Activated T-cell treated with anti-CD3 and anti-CD28 coated beads, Interleukin-2, amount 50 U/mL, for 24 hours (primary cell): Measurements from ENCODE around the gene CNTNAP3.
"Not testable (repeated sequence)": the region's sequence is repeated elsewhere in the genome, so short reads cannot be mapped to it uniquely, and the experiment has no call there.

Experiments used
- DNase-seq: peaks from one replicate; pipeline ENCODE4 v3.0.0-alpha.2; 2020
- H3K27ac Mint-ChIP-seq: 2 replicates; pipeline ENCODE4 v1.8.0; 2020; ENCODE audit warnings: mild to moderate bottlenecking, mixed read lengths
- H3K27me3 Mint-ChIP-seq: 2 replicates; pipeline ENCODE4 v1.8.0; 2020; ENCODE audit warnings: mixed read lengths
- H3K36me3 Mint-ChIP-seq: 2 replicates; pipeline ENCODE4 v1.8.0; 2020; ENCODE audit warnings: low read depth, mixed read lengths
- H3K4me1 Mint-ChIP-seq: 2 replicates; pipeline ENCODE4 v1.8.0; 2020; ENCODE audit warnings: low read depth, mixed read lengths
- H3K4me3 Mint-ChIP-seq: 2 replicates; pipeline ENCODE4 v1.8.0; 2020; ENCODE audit warnings: mild to moderate bottlenecking, moderate library complexity, mixed read lengths
- H3K9me3 Mint-ChIP-seq: 2 replicates; pipeline ENCODE4 v1.8.0; 2020; ENCODE audit warnings: mixed read lengths

Gene CNTNAP3

GRCh38 chr9:39287980-39288379 is at the start of gene CNTNAP3:
CNTNAP3 (minus strand) TSS chr9:39288167; CDS start chr9:39288064, 103 bp downstream.
- H3K9me3 Mint-ChIP-seq, H3K27me3 Mint-ChIP-seq, H3K4me3 Mint-ChIP-seq: not testable (repeated sequence)

GRCh38 chr9:39279995-39280394 is 8.0 kb downstream of the CNTNAP3 start:
- not testable (repeated sequence) for H3K27ac Mint-ChIP-seq, H3K4me3 Mint-ChIP-seq, H3K27me3 Mint-ChIP-seq, H3K4me1 Mint-ChIP-seq, DNase-seq, H3K9me3 Mint-ChIP-seq, H3K36me3 Mint-ChIP-seq

More at GRCh38 chr9:39287980-39288379, at the start of gene CNTNAP3:
- not testable (repeated sequence) for H3K4me1 Mint-ChIP-seq, DNase-seq, H3K36me3 Mint-ChIP-seq, H3K27ac Mint-ChIP-seq

GRCh38 chr9:39242513-39242912 is 45.5 kb downstream of the CNTNAP3 start:
- H3K4me1 Mint-ChIP-seq, H3K9me3 Mint-ChIP-seq: not testable (repeated sequence)

GRCh38 chr9:39232130-39232991 is 55.6 kb downstream of the CNTNAP3 start:
- H3K9me3 Mint-ChIP-seq, H3K36me3 Mint-ChIP-seq, H3K27me3 Mint-ChIP-seq, H3K4me1 Mint-ChIP-seq, H3K4me3 Mint-ChIP-seq, DNase-seq, H3K27ac Mint-ChIP-seq: not testable (repeated sequence)

More at GRCh38 chr9:39242513-39242912, 45.5 kb downstream of the CNTNAP3 start:
- H3K27ac Mint-ChIP-seq, H3K36me3 Mint-ChIP-seq, DNase-seq, H3K4me3 Mint-ChIP-seq, H3K27me3 Mint-ChIP-seq: not testable (repeated sequence)

- H3K9me3 Mint-ChIP-seq, DNase-seq, H3K36me3 Mint-ChIP-seq, H3K4me1 Mint-ChIP-seq, H3K4me3 Mint-ChIP-seq, H3K27me3 Mint-ChIP-seq, H3K27ac Mint-ChIP-seq: not testable (repeated sequence)
These were observed 72.0 kb downstream of the CNTNAP3 start for GRCh38 chr9:39215976-39216375.

GRCh38 chr9:39209773-39210172 is 78.2 kb downstream of the CNTNAP3 start:
- H3K4me3 Mint-ChIP-seq, H3K27ac Mint-ChIP-seq, H3K27me3 Mint-ChIP-seq, H3K4me1 Mint-ChIP-seq, H3K36me3 Mint-ChIP-seq, DNase-seq, H3K9me3 Mint-ChIP-seq: not testable (repeated sequence)

GRCh38 chr9:39206643-39207042 is 81.3 kb downstream of the CNTNAP3 start:
- H3K4me1 Mint-ChIP-seq, H3K36me3 Mint-ChIP-seq, H3K27ac Mint-ChIP-seq: not testable (repeated sequence)

GRCh38 chr9:39205842-39206241 is 82.1 kb downstream of the CNTNAP3 start:
- H3K27ac Mint-ChIP-seq, H3K4me3 Mint-ChIP-seq: not testable (repeated sequence)

More at GRCh38 chr9:39206643-39207042, 81.3 kb downstream of the CNTNAP3 start:
- not testable (repeated sequence) for H3K4me3 Mint-ChIP-seq, H3K9me3 Mint-ChIP-seq, H3K27me3 Mint-ChIP-seq, DNase-seq

GRCh38 chr9:39200412-39200811 is 87.6 kb downstream of the CNTNAP3 start:
- not testable (repeated sequence) for H3K4me1 Mint-ChIP-seq, DNase-seq, H3K9me3 Mint-ChIP-seq, H3K4me3 Mint-ChIP-seq, H3K36me3 Mint-ChIP-seq, H3K27ac Mint-ChIP-seq, H3K27me3 Mint-ChIP-seq

More at GRCh38 chr9:39205842-39206241, 82.1 kb downstream of the CNTNAP3 start:
- DNase-seq, H3K9me3 Mint-ChIP-seq, H3K27me3 Mint-ChIP-seq, H3K36me3 Mint-ChIP-seq, H3K4me1 Mint-ChIP-seq: not testable (repeated sequence)

GRCh38 chr9:39198000-39198709 is 89.8 kb downstream of the CNTNAP3 start:
- not testable (repeated sequence) for H3K27ac Mint-ChIP-seq, H3K36me3 Mint-ChIP-seq, H3K9me3 Mint-ChIP-seq, H3K4me3 Mint-ChIP-seq, H3K4me1 Mint-ChIP-seq, DNase-seq, H3K27me3 Mint-ChIP-seq

GRCh38 chr9:39171370-39171769 is 116.6 kb downstream of the CNTNAP3 start:
- not testable (repeated sequence) for H3K27me3 Mint-ChIP-seq, H3K4me1 Mint-ChIP-seq, H3K9me3 Mint-ChIP-seq, H3K36me3 Mint-ChIP-seq, DNase-seq, H3K27ac Mint-ChIP-seq, H3K4me3 Mint-ChIP-seq

GRCh38 chr9:39157714-39158113 is 130.3 kb downstream of the CNTNAP3 start:
- H3K9me3 Mint-ChIP-seq, DNase-seq, H3K27ac Mint-ChIP-seq, H3K27me3 Mint-ChIP-seq, H3K36me3 Mint-ChIP-seq, H3K4me1 Mint-ChIP-seq, H3K4me3 Mint-ChIP-seq: not testable (repeated sequence)

GRCh38 chr9:39132826-39133552 is 155.0 kb downstream of the CNTNAP3 start:
- H3K4me1 Mint-ChIP-seq, H3K36me3 Mint-ChIP-seq, H3K4me3 Mint-ChIP-seq, DNase-seq, H3K27ac Mint-ChIP-seq, H3K27me3 Mint-ChIP-seq, H3K9me3 Mint-ChIP-seq: not testable (repeated sequence)

GRCh38 chr9:39121401-39121800 is 166.6 kb downstream of the CNTNAP3 start:
- H3K9me3 Mint-ChIP-seq, H3K36me3 Mint-ChIP-seq, H3K4me3 Mint-ChIP-seq, DNase-seq, H3K27ac Mint-ChIP-seq, H3K4me1 Mint-ChIP-seq, H3K27me3 Mint-ChIP-seq: not testable (repeated sequence)

- not testable (repeated sequence) for H3K4me3 Mint-ChIP-seq, H3K36me3 Mint-ChIP-seq, DNase-seq, H3K27ac Mint-ChIP-seq, H3K27me3 Mint-ChIP-seq, H3K4me1 Mint-ChIP-seq, H3K9me3 Mint-ChIP-seq
These were observed 176.2 kb downstream of the CNTNAP3 start for GRCh38 chr9:39111746-39112145.
